AG04449 (cell line): ENCODE data around the gene OXGR1.

ENCODE experiments used
- CTCF ChIA-PET: fragments of 350-600 bp; formaldehyde crosslinking; extraction: SDS; loops from one replicate; lab custom pipeline; 2021; ENCODE audit warnings: antibody characterized with exemption; lab: Yijun Ruan, JAX
- POLR2A ChIA-PET: fragments of 400-600, 350-600 bp; formaldehyde crosslinking; extraction: SDS; loops from one replicate; lab custom pipeline; 2020; ENCODE audit warnings: antibody characterized with exemption, inconsistent platforms; lab: Yijun Ruan, JAX
- DNase-seq: peaks from one replicate; pipeline ENCODE4 v3.0.0-alpha.2; 2010; ENCODE audit warnings: low read depth, low spot score
- H3K4me3 ChIP-seq: 2 replicates; pipeline ENCODE4 v1.5.1; 2011; ENCODE audit warnings: low read depth, mild to moderate bottlenecking, control low read depth, low read length
- TF ChIP-seq, protein P1 (sequence below): IDR thresholded peaks from one replicate; pipeline ENCODE4 v1.5.1; 2011; ENCODE audit warnings: mild to moderate bottlenecking, moderate library complexity, low read length, control low read depth, inconsistent platforms; ENCODE audit not compliant: insufficient read depth; ENCODE audit errors: missing control alignments

OXGR1 gene

DNA sequence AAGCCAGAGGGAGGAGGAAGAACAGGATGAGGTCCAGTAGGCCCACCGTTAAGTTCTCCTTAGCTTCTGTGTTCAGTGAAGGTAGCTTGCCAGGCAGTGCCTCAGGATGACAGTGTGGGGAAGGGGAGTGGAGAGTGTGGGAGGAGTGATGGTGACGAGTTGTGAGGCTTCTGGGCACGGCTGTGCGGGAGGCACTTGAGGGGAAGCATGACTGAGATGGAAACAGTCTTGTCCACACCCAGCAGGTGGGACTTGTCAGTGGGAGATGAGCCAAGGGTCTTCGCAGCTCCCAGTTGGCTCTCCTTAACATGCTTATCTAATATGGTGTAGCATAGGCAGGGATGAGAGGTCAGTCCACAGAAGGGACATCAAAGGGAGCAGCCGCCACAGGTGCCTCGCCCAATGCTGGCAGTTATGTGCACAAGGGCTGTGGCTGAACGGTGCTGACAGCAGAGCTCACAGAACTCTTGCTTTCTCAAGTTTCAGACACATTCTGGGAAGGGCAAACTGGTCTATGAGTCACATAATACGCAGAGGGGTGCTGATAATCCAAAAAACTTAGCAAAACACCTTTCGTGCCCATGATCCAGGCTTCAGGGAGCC lies 47.5 kb downstream of the OXGR1 start:
- TF ChIP-seq, protein P1, sequence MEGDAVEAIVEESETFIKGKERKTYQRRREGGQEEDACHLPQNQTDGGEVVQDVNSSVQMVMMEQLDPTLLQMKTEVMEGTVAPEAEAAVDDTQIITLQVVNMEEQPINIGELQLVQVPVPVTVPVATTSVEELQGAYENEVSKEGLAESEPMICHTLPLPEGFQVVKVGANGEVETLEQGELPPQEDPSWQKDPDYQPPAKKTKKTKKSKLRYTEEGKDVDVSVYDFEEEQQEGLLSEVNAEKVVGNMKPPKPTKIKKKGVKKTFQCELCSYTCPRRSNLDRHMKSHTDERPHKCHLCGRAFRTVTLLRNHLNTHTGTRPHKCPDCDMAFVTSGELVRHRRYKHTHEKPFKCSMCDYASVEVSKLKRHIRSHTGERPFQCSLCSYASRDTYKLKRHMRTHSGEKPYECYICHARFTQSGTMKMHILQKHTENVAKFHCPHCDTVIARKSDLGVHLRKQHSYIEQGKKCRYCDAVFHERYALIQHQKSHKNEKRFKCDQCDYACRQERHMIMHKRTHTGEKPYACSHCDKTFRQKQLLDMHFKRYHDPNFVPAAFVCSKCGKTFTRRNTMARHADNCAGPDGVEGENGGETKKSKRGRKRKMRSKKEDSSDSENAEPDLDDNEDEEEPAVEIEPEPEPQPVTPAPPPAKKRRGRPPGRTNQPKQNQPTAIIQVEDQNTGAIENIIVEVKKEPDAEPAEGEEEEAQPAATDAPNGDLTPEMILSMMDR = no peak
- no peak for DNase-seq
- ChIA-PET POLR2A (no interaction called here), CTCF (no interaction called here)
- no peak overlapping the region for H3K4me3 ChIP-seq

DNA sequence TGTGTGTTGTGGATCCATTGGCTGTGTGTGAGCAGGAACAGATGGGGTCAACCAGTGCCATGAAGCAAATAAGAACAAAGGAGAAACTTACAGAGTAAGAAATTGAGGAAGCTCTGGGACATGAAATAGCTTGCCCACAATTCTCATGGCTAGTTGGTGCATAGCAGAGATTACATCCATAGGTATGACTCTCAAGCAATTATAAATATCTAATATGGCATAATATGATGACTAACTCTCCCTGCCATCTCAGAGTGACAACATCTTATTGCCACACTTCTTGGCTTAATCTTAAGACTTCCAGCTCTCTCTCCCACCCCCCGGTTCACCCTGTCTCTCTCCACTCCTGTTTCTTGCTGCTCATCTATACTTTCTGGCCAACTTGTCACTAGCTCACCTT lies 53.3 kb downstream of the OXGR1 start:
- POLR2A ChIA-PET = no interaction called here
- CTCF ChIA-PET = no interaction called here
- DNase-seq = no peak

DNA sequence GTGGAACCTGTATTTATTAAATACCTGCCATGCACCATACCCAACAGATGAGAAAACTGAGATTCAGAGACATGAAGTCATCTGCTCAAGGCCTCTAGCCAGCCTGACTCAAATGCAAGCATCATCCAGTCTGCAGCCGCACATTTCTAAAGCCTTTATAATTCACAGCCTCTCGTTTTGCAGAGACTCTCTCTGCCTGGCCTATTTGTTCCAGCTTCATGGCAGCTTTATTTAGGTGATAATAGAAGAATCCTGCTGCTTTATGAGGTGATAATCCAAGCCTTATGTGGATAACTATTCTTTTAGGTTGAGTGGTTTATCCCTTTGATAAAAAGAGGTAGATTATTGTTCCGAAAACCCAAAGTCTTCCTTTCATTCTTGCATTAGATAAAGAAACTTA lies 58.4 kb downstream of the OXGR1 start:
- TF ChIP-seq, protein P1 = no peak
- POLR2A ChIA-PET = no interaction called here

More for the DNA sequence above, 53.3 kb downstream of the OXGR1 start:
- no peak overlapping the region for H3K4me3 ChIP-seq
- TF ChIP-seq, protein P1 = no peak

More for the DNA sequence above, 58.4 kb downstream of the OXGR1 start:
- no peak overlapping the region for H3K4me3 ChIP-seq
- DNase-seq = no peak
- CTCF ChIA-PET = no interaction called here
